Activated CD8-positive, alpha-beta memory T cell treated with anti-CD3 and anti-CD28 coated beads for 48 hours (primary cell): Measurements from ENCODE around the gene TMEM97.
"Not testable (repeated sequence)": the region's sequence is repeated elsewhere in the genome, so short reads cannot be mapped to it uniquely, and the experiment has no call there.

ENCODE experiments used
- DNase-seq, 3 experiments: peaks; one replicate each; pipeline ENCODE4 v3.0.0-alpha.2; 2020; ENCODE audit warnings: low read depth in 2 of 3, low spot score in 2 of 3

TMEM97 gene

DNA sequence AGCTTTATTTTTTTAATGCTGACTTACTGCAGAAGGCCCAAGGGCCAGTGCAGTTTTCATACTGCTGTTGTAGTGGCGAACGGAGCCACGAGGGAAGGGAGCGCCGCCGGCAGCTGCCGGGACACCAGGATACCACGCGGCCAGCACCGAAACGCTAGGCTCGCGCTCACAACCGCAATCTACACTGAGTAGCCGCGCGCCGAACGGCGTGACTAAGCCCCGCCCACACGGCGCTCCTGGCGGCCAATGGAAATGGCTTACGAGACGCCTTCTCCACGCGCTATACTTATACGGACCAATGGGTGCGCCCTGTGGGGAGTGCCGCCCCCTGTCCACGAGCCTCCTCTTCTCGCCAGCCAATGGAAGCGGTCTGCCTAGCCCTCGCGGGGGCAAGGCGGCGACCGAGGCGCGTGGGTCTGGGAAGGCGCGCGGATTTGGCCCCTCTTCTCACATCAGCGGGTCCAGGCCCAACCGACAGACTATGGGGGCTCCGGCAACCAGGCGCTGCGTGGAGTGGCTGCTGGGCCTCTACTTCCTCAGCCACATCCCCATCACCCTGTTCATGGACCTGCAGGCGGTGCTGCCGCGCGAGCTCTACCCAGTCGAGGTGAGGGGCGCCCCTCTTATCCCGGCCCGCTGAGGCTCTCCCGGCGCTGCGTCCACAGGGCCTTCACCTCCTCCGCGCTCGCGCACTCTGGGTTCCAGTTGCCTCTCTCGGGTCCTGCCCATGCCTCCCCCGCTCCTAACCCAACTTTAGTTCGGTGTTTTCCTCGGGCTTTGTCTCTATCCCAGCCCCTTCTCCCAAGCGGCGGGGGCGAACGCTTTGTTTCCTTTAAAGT lies at the start of gene TMEM97:
Gene TMEM97 (plus strand): TSS at position 442 of the 839 bp plus-strand sequence. CDS start 40 bp downstream, at position 482.
- DNase-seq = peak; percentile 67 to 91 (median 87)

DNA sequence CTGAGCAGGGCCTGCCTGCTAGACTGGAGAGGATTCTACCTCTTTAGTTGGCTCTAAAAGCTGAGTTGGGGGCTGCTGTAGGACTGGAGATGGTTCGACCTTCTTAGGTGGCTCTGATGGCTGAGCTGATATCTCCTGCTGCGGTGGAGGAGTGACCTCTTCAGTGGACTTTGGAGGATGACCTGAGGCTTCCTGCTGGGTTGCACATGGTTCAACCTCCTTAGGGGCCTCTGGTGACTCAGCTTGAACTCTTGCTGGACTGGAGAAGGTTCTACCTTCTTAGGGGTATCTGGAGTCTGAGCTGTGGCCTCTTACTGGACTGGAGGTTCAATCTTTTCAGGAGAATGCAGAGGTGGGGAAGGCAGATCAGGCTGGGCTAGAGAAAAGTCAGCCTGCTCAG lies 48.9 kb upstream of the TMEM97 start:
- no peak for DNase-seq

GRCh38 chr17:28270926-28271325 lies 48.1 kb upstream of the TMEM97 start:
- DNase-seq = no peak

GRCh38 chr17:28271431-28271830 lies 47.6 kb upstream of the TMEM97 start:
- DNase-seq = no peak

GRCh38 chr17:28272166-28272565 lies 46.8 kb upstream of the TMEM97 start:
- no peak for DNase-seq

GRCh38 chr17:28273341-28273740 lies 45.7 kb upstream of the TMEM97 start:
- not testable (repeated sequence) for DNase-seq

- no peak for DNase-seq
These were observed 44.3 kb upstream of the TMEM97 start for GRCh38 chr17:28274591-28275265.

DNA sequence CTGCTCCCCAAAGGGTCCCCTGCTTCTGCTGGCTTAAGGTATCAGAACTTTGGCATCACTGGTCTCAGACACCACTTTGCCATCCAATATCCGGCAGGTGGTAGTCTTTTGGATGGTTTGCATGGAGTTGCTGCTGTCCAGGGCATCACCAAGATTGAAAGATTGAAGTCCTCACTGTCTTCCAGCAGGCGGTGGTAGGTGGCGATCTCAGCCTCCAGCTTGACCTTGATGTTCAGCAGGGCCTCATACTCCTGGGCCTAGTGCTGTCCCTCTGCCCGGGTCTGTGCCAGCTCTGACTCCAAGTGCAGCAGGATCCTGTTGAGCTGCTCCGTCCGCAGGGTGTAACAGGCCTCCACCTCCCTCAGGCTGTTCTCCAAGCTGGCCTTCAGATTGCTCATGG lies 43.0 kb upstream of the TMEM97 start:
- DNase-seq = no peak

GRCh38 chr17:28279411-28279810 lies 39.6 kb upstream of the TMEM97 start:
- DNase-seq = no peak

GRCh38 chr17:28280826-28281225 lies 38.2 kb upstream of the TMEM97 start:
- no peak for DNase-seq

- DNase-seq = no peak
These were observed 36.4 kb upstream of the TMEM97 start for GRCh38 chr17:28282596-28282995.

GRCh38 chr17:28285965-28286364 lies 33.0 kb upstream of the TMEM97 start:
- no peak for DNase-seq

- no peak for DNase-seq
These were observed 28.3 kb upstream of the TMEM97 start for GRCh38 chr17:28290703-28291102.

DNA sequence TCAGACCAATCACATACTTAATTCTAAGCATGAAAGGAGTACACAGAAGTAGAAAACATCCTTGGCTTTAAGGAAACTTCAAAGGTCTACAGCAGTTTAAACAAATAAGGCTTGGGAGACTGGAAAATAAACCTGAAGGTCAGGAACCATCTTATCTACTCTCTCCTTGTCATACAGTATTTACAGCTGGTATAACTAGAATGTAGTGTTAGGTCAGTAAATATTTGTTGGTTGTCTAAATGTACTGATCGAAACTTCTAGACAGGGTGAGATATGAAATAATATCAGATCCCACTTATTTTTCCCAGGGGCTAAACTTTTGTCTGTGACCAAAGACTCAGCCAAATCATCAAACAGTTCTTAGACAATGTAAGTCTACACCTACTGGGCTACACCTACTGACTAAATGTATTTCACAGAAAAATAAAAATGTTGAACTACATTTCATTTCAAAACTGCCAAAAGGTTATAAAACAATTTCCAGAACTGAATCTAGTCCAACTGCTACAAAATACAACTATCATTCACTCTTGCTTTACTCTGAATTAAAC lies 27.1 kb upstream of the TMEM97 start:
- DNase-seq = no peak

DNA sequence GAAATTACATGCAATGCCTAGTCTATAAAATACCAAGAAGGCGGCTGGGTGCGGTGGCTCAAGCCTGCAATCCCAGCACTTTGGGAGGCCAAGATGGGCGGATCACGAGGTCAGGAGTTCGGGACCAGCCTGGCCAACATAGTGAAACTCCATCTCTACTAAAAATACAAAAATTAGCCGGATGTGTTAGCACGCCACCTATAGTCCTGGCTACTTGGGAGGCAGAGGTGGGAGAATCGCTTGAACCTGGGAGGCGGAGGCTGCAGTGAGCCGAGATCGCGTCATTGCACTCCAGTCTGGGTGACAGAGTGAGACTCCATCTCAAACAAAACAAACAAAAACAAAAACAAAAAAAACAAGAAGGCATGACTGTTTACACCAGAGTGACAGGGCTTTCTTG lies 26.1 kb upstream of the TMEM97 start:
- DNase-seq = not testable (repeated sequence)

DNA sequence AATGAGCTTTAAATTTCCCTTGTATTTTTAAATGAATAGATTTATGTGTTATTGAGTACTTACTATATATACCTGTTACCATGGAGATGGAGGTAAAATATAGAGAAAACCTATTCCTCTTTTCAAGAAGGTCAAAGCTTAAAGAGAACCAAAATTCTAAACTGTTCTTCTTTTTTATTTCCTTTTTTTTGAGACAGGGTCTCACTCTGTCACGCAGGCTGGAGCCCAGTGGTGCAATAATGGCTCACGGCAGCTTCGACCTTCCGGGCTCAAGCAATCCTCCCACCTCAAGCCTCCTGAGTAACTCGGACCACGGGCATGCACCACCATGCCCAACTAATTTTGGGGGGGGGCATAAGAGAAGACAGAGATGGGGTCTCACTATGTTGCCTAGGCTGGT lies 25.0 kb upstream of the TMEM97 start:
- no peak for DNase-seq

GRCh38 chr17:28295677-28296578 lies 23.1 kb upstream of the TMEM97 start:
- DNase-seq = no peak

DNA sequence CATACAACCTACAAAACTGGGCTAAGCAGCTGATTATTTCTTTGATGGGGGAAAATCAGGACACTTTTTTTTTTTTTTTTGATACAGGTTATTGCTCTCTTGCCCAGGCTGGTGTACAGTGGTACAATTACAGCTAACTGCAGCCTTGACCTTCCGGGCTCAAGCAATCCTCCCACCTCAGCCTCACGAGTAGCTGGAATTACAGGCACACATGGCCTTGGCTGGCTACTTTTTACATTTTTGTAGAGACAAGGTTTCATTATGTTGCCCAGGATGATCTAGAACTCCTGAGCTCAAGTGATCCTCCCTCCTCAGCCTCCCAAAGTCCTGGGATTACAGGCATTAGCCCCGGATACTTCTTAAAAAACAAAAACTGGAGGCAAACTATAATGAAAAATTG lies 20.6 kb upstream of the TMEM97 start:
- no peak for DNase-seq

DNA sequence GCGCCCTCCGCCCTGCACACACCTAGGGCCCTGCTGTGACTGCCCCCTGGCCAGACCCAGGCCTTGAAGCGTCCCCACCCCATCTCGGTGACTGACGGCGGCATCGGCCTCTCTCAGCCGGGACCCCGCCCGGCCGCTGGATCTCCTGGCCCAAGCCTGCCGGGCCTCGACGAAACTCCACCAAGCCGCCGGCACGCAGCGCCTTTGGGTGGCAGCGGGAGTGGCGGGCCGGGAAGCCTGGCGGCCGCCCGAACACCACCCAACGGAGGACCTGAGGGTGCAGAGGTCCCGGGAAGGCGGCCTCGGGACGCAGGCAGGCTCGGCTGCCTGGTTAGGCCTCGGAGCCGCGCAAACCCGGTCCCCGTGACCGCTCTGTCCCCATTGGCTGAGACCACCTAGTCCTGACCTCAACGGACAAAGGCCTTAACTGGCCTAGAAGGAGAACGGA lies 12.0 kb upstream of the TMEM97 start:
- no peak for DNase-seq

DNA sequence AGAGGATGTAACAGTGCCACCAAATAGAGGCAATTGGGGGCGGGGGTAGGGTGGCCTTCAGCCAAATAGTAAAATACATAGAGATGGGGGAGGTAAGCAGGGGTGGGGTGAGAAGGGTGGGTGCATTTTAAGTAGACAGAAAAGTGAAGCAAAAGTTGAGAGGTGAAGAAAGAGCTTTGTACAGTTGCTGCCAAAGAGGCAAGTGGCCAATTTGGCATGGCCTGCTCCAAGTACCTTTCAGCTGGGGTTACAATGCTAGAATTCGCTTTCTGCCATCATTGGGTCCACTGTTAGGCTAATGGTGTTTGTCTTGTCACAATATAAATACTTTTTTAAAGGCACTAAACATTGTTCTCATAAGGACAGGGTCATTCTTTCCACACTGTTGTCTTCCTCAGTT lies 5.2 kb upstream of the TMEM97 start:
- DNase-seq = no peak
